ENCODE measurements around the gene TAX1BP3. TPM values are rescaled to one million over a fixed set of nuclear protein-coding genes. Genes with fewer than 3 reads are reported as not detected.

TAX1BP3 gene
- polyA plus RNA-seq, 1 of the 3 experiments (the other 2 are of a cell fraction) = 192 TPM

- peak; percentile 38; the same call in 1 of the 2 replicates for TF ChIP-seq NFIC (IDR thresholded peaks at IDR 0.05; ENCODE audit: borderline replicate concordance)
- TF ChIP-seq TCF12 (IDR thresholded peaks at IDR 0.05) = no peak
- TF ChIP-seq RAD21 (IDR thresholded peaks at IDR 0.05; ENCODE audit: low read length) = no peak
- peak; percentile 97 for TF ChIP-seq NRF1 (IDR thresholded peaks at IDR 0.05; ENCODE audit: low read depth, low read length)
- no peak for TF ChIP-seq USF1 (IDR thresholded peaks at IDR 0.05; ENCODE audit: borderline replicate concordance, low read depth)
- no peak for TF ChIP-seq FOXM1 (IDR thresholded peaks at IDR 0.05; ENCODE audit: low read depth)
- no peak for TF ChIP-seq MEF2A (IDR thresholded peaks at IDR 0.05; ENCODE audit: borderline replicate concordance, low read depth)
- peak; percentile 98 for TF ChIP-seq YY1 (IDR thresholded peaks at IDR 0.05; ENCODE audit: low read depth)
- TF ChIP-seq MXI1 (IDR thresholded peaks at IDR 0.05; ENCODE audit: low read depth, low read length) = 0 out of 2 replicates have a peak, but pooled peaks have one; percentile 21
- TF ChIP-seq FOXJ3 (CRISPR knock-in tag; IDR thresholded peaks at IDR 0.05) = no peak
- TF ChIP-seq RFX5 (IDR thresholded peaks at IDR 0.05; ENCODE audit: low read length) = 0 out of 2 replicates have a peak, but pooled peaks have one; percentile 10
- TF ChIP-seq SIN3A (IDR thresholded peaks at IDR 0.05; ENCODE audit: borderline replicate concordance, low read depth, low read length) = peak; percentile 5; the same call in 1 of the 2 replicates
- 0 out of 2 replicates have a peak, but pooled peaks have one; percentile 17 for TF ChIP-seq IRF3 (IDR thresholded peaks at IDR 0.05; ENCODE audit: low read depth, low read length)
Observed at GRCh38 chr17:3668279-3669084, at the start of gene TAX1BP3, which contains the start of gene EMC6 (continued).

GRCh38 chr17:3715296-3715695 is 46.9 kb upstream of the TAX1BP3 start:
- Histone ChIP-seq H3K79me2 (ENCODE audit: insufficient read depth) (no peaks in the 10 kb centered on the region), H3K27me3 (ENCODE audit: insufficient read depth) (no peaks in the 10 kb centered on the region), H2AFZ (ENCODE audit: low read depth) (no peak overlapping the region), H3K9me2 (no peaks in the 10 kb centered on the region), H3F3A (replicated peaks; ENCODE audit: insufficient read depth) (peaks cover 13% of the 10 kb centered on the region), H3K4me1 (ENCODE audit: control insufficient read depth in 1 of 2, insufficient read depth in 2 of 2, low read depth in 1 of 2, low read length in 1 of 2) (peaks cover 0 to 11% of the 10 kb centered on the region in 2 experiments; a peak in 1 of 4 replicates), H3K9ac (no peak overlapping the region), H3K9me3 (no peaks in the 10 kb centered on the region), H3K4me3 (ENCODE audit: low read depth in 2 of 2, low read length in 1 of 2) (no peak overlapping the region), H3K36me3 (replicated peaks in 1 of 2; ENCODE audit: control insufficient read depth in 1 of 2, insufficient read depth in 2 of 2, low read length in 1 of 2) (peaks cover 39 to 42% of the 10 kb centered on the region in 2 experiments), H3K4me2 (no peak overlapping the region), H3K27ac (ENCODE audit: low read depth in 2 of 2, low read length in 1 of 2) (no peak overlapping the region), H4K20me1 (ENCODE audit: insufficient read depth) (no peaks in the 10 kb centered on the region)
- POLR2A ChIA-PET = no interaction called here
- DNase-seq = no peak
- WGBS (ENCODE audit: low lambda C conversion rate) = 85% methylated on average over 8 of the region's 8 CpGs
- CTCF ChIA-PET = interaction anchor here (1.0 kb wide), 1 partner anchor 20 kb away, joined by 3 read pairs; no protein-coding TSS in a partner anchor
- TF ChIP-seq NFIC (IDR thresholded peaks at IDR 0.05; ENCODE audit: borderline replicate concordance) = no peak
- no peak for TF ChIP-seq PBX3 (IDR thresholded peaks at IDR 0.05)
- TF ChIP-seq CHD2 (IDR thresholded peaks at IDR 0.05; ENCODE audit: low read length, partially characterized antibody) = no peak
- no peak for TF ChIP-seq RAD21 (IDR thresholded peaks at IDR 0.05; ENCODE audit: low read length)
- no peak for TF ChIP-seq RFX5 (IDR thresholded peaks at IDR 0.05; ENCODE audit: low read length)
- no peak for TF ChIP-seq NRF1 (IDR thresholded peaks at IDR 0.05; ENCODE audit: low read depth, low read length)
- TF ChIP-seq RCOR1 (IDR thresholded peaks at IDR 0.05; ENCODE audit: low read length) = no peak
- TF ChIP-seq MAX (IDR thresholded peaks at IDR 0.05; ENCODE audit: low read depth) = no peak
- no peak for TF ChIP-seq POLR2AphosphoS5 (IDR thresholded peaks at IDR 0.05; ENCODE audit: low read depth, low read length)
- TF ChIP-seq EP300 (IDR thresholded peaks at IDR 0.05; ENCODE audit: borderline replicate concordance in 1 of 2, low read depth in 1 of 2, low read length in 1 of 2) = no peak
- no peak for TF ChIP-seq TAF1 (IDR thresholded peaks at IDR 0.05; ENCODE audit: borderline replicate concordance, low read depth, low read length)
- no peak for TF ChIP-seq YY1 (IDR thresholded peaks at IDR 0.05; ENCODE audit: low read depth)
